GM18951 (cell line): ENCODE data around the gene GRWD1.
A peak's percentile ranks its signal among the peaks of the same experiment; 100 is the strongest.
"Not testable (repeated sequence)": the region's sequence is repeated elsewhere in the genome, so short reads cannot be mapped to it uniquely, and the experiment has no call there.

Experiments used
- POLR2A ChIP-seq: IDR thresholded peaks from 4 replicates; pipeline ENCODE4 v1.6.1; 2011; ENCODE audit warnings: mild to moderate bottlenecking; ENCODE audit not compliant: insufficient read length, insufficient read depth; ENCODE audit errors: extremely low read depth
- in situ Hi-C: fragments of 300-500 bp; cut with MboI; formaldehyde crosslinking; loops from one replicate; pipeline ENCODE4 v1.12.0; 2022; ENCODE audit warnings: low sequenced_read_pairs, mixed read lengths, inconsistent platforms; ENCODE audit not compliant: unreplicated experiment

GRWD1 gene

DNA sequence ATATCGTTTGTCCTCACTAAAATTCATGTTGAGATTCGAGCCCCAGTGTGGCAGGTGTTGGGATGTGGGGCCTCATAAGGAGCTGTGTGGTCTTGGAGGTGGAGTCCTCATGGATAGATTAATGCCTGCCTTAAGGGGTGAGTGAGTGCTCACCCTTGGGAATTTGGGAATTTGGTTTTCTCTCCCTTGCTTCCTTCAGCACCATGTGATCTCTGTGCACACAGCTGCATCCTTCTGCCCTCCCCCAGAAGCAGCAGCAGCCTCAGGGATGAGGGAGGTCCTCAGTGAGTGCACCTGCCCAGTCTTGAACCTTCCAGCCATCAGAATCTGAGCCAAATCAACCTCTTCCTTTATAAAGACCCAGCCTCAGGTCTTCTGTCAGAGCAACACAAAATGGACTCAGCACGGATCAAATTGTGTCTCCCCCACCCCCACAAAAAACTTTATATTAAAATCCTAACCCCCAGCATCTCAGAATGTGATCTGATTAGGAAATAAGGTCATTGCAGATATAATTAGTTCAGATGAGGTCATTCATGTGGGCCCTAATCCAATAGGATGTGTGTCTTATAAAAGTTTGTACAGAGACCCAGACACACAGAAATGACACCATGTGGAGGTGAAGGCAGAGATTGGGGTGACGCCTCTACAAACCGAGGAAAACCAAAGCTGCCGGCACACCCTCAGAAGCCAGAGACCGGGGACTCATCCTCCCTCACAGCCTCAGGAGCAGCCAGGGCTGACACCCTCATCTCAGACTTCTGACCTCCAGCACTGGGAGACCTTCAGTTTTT lies 36.3 kb downstream of the GRWD1 start:
- TF ChIP-seq POLR2A, result no peak
- in situ Hi-C loops, result no loop called here

DNA sequence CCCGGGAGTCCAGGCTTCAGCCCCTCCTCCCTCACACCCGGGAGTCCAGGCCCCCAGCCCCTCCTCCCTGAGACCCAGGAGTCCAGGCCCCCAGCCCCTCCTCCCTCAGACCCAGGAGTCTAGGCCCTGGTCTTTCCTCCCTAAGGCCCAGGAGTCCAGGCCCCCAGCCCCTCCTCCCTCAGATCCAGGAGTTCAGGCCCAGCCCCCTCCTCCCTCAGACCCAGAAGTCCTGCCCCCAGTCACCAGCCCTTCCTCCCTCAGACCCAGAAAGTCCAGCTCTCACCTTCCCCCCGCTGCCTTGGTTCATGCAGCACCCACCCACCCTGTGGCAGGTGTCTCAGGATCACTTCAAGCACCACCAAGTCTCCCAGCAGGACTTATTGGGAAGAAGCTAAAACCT lies 37.5 kb downstream of the GRWD1 start:
- in situ Hi-C loops, result no loop called here

DNA sequence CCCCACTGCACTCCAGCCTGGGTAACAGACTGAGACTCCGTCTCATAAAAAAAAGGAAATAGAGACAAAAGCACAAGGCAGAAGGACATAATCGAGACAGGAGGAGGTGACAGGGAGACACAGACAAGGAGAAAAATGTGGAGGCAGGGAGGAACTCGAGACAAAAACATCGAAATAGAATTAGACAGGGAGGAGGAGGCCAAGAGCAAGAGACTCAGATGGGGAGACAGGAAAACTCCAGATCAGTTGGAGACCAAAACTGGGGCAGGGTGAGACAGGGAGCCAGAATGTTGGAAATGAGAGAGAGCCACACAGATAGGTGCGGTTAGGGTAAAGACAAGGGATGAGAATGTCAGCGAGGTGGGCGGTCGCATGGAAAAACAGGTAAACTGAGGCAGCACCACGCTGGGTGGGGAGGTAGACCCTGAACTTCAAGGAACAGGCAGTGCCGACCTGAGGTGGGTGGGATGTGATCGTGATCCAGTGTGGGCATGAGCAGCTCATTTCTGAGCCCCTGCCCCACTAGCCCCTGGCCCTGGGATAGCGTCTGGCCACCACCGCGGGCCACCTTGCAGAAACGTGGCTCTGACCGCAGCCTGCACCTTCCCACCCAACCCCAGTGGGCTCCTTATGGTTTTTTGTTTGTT lies 38.6 kb downstream of the GRWD1 start:
- TF ChIP-seq POLR2A, result no peak
- in situ Hi-C loops, result no loop called here

More for the DNA sequence above, 37.5 kb downstream of the GRWD1 start:
- no peak for TF ChIP-seq POLR2A

DNA sequence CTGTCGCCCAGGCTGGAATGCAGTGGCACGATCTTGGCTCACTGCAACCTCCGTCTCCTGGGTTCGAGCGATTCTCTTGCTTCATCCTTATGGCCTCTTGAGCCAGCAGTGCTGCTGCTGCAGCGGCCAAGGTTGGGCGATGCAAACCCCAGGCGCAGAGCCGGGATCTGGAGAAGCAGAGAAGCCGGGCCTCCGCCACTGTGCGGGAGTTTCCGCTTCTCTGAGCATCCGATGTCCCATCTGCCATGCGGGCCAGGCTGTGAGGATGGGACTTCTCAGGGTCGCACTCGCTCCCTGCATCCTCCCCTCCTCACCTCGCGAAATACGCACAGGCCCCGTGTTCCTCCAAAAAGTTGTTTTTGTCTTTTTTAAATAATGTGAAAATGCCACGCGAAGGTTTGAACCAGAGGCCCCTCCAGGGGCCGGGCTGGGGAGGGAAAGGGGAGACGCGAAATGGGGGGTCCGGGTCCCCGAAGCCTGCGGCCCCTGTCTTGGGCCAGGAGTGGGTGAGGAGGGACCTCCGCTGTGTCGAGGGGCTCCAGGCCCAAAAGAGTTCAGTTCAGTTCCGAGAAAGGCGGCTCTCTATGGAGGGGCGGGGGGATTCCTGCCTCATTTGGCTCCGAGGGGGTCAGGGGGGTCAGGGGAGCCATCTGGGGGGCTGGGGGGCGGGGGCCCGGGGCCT lies 39.3 kb downstream of the GRWD1 start:
- no peak for TF ChIP-seq POLR2A
- in situ Hi-C loops, result no loop called here

DNA sequence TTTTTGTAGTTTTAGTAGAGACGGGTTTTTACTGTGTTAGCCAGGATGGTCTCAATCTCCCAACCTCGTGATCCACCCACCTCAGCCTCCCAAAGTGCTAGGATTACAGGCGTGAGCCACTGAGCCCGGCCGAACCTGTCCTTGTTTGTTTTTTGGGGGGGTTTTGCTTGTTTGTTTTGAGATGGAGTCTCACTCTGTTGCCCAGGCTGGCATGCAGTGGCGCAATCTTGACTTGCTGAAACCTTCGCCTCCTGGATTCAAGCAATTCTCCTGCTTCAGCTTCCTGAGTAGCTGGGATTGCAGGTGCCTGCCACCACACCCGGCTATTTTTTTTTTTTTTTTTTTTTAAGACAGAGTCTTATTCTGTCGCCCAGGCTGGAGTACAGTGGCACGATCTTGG lies 40.9 kb downstream of the GRWD1 start:
- in situ Hi-C loops, result not testable (repeated sequence)

DNA sequence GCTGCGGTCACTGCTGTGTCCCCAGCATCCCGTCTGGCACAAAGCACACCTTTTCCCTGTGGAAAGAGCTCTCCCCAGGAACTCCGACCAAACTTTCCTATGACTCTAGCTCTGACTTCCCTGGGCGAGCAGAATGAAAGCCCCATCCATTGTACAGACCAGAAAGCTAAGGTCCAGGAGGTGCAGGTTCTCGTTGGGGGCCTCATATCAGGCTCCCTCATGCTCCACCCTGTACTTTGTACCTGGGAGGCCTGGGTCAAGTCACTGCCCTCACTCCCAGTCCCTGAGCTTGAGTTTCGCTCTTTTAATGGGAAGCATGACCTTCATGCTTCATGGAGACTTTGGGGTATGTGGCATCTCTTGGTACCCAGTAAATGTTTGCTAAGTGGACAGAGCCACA lies 41.8 kb downstream of the GRWD1 start:
- in situ Hi-C loops, result no loop called here
- no peak for TF ChIP-seq POLR2A

DNA sequence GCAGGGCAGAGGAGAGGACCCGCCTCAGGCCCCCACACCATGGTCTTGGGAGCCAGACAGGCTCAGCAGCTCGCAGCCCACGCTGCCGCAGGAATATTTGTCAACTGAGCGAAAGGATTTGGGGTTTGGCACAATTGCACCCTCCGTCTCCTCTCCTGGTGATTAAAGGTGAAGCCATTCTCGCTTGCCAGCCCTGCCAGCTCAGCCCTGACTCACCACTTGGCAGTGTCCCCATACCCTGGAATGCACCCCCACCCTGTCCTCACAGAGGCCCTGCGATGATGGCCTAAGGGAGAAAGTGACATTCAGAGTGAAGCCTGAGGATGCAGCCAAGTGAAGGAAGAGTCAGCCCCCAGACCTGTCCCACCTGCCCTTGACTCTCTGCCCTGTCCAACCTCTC lies 42.2 kb downstream of the GRWD1 start:
- no peak for TF ChIP-seq POLR2A
- in situ Hi-C loops, result no loop called here

DNA sequence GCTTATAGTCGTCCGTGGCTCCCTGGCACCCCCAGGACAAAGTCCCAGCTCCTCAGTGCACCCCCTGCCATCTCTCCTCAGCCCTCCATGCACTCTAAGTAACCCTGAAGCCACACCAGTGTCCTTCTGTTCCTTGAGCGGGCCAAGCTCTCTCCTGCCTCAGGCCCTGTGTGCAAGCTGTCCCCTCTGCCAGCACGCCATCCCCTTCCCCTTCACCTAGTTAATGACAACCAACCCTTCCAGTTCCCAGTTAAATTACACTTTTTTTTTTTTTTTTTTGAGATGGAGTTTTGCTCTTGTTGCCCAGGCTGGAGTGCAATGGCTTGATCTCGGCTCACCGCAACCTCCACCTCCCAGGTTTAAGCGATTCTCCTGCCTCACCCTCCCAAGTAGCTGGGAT lies 42.7 kb downstream of the GRWD1 start:
- in situ Hi-C loops, result not testable (repeated sequence)

DNA sequence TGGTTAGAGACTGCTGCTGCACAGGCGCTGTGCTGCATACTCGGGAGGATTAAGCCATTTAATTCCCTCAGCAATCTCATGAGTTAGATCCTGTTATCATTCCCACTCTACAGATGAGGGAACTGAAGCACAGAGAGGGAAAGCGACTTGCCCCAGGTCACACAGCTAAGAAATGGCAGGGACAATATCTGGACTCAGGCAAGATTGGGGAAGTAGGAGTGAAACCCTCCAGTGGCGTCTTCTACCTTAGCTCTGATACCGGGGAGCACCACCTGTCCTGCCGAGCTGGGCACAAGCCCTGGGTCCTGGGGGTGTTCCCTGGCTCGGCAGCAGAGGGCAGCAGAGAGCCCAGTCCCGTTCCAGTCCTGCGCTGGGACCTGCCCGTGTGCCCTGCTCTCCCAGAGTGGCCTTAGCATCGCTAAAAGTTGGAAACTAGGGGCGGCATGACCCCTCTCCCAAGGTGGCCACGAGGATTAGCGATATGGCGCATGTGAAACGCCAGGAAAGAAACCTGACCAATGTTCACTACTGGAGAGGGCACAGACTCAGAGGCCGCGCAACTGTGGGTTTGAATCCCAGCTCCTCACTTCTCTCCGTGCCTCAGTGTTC lies 43.9 kb downstream of the GRWD1 start:
- in situ Hi-C loops, result no loop called here
- no peak for TF ChIP-seq POLR2A

DNA sequence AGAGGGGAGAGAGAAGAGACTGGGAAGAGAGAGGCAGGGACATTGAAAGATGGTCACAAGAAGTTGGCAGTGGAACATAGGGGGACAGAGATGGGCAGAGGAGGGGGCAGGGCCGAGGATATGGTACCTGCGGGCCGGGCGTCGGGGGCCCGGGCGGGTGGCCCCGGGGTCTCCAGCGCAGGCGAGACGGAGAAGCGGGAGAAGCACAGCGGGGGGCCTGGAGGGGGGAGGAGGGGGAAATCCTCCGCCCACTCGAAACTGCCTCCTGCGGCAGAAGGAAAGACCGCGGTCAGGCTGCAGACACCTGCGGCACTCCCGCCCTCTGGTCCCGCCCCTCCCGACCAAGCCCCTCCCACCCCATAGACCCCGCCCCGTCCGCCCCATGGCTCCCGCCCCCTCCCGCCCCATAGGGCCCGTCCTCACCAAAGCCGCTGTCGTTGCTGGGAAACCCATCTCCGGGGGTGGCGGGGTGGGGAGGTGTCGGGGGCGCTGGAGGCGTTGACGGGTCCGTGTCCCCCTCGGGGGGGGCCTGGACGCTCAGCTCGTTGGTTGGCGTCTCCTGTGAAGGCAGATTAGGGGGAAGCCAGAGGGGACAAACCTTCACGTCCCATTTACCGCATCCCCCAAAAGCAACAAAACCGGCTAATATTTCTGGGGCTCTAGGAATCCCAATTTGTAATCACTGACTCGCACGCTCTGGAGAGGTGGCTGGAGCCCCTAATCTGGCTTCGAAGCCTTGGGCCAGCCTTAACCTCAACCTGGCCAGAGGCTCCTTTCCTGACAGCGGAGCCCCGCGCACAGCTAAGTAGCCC lies 45.4 kb downstream of the GRWD1 start:
- in situ Hi-C loops, result no loop called here

DNA sequence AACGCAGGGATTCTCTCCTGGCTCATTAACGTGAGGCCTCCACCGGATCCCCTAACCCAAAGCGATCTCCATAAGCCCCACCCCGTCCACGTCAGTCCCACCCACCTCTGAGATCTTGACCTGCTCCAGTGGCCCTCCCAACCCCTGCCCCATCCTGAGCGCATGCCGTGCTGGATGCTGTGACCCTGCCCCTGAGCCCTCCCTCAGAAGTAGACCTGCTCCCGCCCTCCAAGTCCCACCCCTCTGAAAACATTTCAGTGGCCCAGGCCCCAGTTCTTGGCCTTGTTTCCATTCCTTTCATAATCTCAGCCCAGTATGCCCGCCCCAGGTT lies 46.0 kb downstream of the GRWD1 start:
- no peak for TF ChIP-seq POLR2A
- in situ Hi-C loops, result no loop called here

More for the DNA sequence above, 45.4 kb downstream of the GRWD1 start:
- no peak for TF ChIP-seq POLR2A

DNA sequence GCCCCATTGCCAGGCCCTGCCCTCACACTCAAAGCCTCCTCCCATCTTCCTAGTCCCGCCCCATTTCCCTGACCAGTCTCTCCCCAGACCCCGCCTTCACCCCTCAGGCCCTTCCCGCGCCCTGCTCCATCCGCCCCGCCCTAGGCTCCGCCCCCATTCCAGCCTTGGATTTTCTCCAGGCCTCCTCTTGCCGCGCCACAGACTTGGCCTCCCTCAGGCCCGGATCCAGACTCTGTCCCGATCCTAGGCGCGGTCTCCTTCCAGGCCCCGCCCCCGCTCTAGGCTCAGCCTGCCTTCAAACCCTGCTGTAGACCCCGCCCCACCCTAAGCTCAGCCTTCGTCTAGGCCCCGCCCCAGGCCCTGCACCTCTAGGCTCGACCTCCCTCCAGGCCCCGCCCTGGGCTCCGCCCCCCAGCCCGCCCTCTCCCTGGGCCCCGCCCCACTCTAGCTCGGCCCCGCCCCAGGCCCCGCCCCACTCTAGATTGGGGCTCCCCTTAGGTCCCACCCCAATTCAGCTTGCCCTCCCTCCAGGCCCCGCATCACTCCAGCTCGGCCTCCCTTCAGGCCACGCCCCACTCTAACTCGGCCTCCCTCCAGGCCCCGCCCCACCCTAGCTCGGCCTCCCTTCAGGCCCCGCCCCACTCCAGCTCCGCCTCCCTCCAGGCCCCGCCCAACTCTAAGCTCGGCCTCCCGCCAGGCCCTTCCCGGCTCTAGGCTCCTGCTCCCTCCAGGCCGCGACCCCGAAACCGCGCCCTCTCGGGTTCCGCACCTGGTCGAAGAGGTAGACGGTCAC lies 47.3 kb downstream of the GRWD1 start:
- peak; percentile 37 for TF ChIP-seq POLR2A
- in situ Hi-C loops, result no loop called here
